Activated B cell treated with CpG ODN at 0.5 μM for 24 hours (primary cell): ENCODE measurements around the gene MYL4. TPM values are rescaled to one million over a fixed set of nuclear protein-coding genes. Genes with fewer than 3 reads are reported as not detected.
"Not testable (repeated sequence)": the region's sequence is repeated elsewhere in the genome, so short reads cannot be mapped to it uniquely, and the experiment has no call there.

ENCODE experiments used
- ATAC-seq: fragments of 200-7000 bp; cut with Tn5 transposase; one replicate; pipeline ENCODE4 v1.10.0; 2021; ENCODE audit warnings: low read depth, mild to moderate bottlenecking, moderate library complexity
- CTCF ChIA-PET: fragments of 350-600 bp; sonication (Branson Sonifier 250); formaldehyde crosslinking; loops from one replicate; lab custom pipeline; 2021; ENCODE audit warnings: antibody characterized with exemption; lab: Charles Lee
- POLR2A ChIA-PET: fragments of 350-600 bp; sonication (Branson Sonifier 250); formaldehyde crosslinking; loops from one replicate; lab custom pipeline; 2021; ENCODE audit warnings: antibody characterized with exemption; lab: Charles Lee
- DNase-seq: peaks from one replicate; pipeline ENCODE4 v3.0.0; 2022
- H3K27ac Mint-ChIP-seq: one replicate; pipeline ENCODE4 v1.8.0; 2020; ENCODE audit warnings: mixed read lengths
- H3K27me3 Mint-ChIP-seq: one replicate; pipeline ENCODE4 v1.8.0; 2021; ENCODE audit warnings: mixed read lengths
- H3K36me3 Mint-ChIP-seq: one replicate; pipeline ENCODE4 v1.8.0; 2021; ENCODE audit warnings: low read depth, mixed read lengths
- H3K4me1 Mint-ChIP-seq: one replicate; pipeline ENCODE4 v1.8.0; 2021; ENCODE audit warnings: mixed read lengths
- H3K4me3 Mint-ChIP-seq: one replicate; pipeline ENCODE4 v1.8.0; 2020; ENCODE audit warnings: mild to moderate bottlenecking, mixed read lengths
- H3K9me3 Mint-ChIP-seq: one replicate; pipeline ENCODE4 v1.8.0; 2020; ENCODE audit warnings: mixed read lengths
- intact Hi-C: fragments of 100-400 bp; cut with micrococcal nuclease; formaldehyde crosslinking; loops from one replicate; pipeline ENCODE4 v1.15.1; 2024
- total RNA-seq: library from RNA; stranded (reverse); gene quantifications from 2 replicates; pipeline ENCODE4 v1.2.3, GENCODE V29; 2022
- TF ChIP-seq, protein P1 (sequence below): fragments of 200-600 bp; IDR thresholded peaks from one replicate; pipeline ENCODE4 v1.8.0; 2022; ENCODE audit warnings: antibody characterized with exemption, mild to moderate bottlenecking

Gene MYL4
- total RNA-seq, 1 donor from 2014 or later, result not detected

DNA sequence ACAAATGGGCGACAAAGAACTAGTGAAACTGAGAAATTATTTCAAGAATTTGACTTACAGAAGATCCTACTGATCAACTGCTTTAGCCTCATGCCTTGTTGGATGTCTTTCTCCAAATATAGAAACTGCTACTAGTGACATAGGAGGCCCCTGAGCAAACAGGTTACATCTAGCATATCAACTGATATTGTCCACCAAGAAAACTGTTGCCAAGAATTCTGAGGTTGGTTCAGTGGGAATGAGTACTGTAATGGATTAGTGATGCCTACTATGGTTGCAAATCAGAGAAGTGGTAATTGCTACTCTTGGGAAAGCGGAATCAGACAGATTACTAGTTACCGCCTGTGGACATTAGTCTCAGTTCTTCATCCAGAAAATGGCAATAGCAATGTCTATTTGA lies 30.0 kb upstream of the MYL4 start:
- Mint-ChIP-seq H3K4me1 (peaks cover 46% of the 10 kb centered on the region), H3K27me3 (no peaks in the 10 kb centered on the region), H3K9me3 (no peaks in the 10 kb centered on the region), H3K4me3 (no peak overlapping the region), H3K27ac (no peak overlapping the region), H3K36me3 (peaks cover 56% of the 10 kb centered on the region)
- intact Hi-C loops, result no loop called here
- CTCF ChIA-PET, result no interaction called here
- TF ChIP-seq, protein P1, sequence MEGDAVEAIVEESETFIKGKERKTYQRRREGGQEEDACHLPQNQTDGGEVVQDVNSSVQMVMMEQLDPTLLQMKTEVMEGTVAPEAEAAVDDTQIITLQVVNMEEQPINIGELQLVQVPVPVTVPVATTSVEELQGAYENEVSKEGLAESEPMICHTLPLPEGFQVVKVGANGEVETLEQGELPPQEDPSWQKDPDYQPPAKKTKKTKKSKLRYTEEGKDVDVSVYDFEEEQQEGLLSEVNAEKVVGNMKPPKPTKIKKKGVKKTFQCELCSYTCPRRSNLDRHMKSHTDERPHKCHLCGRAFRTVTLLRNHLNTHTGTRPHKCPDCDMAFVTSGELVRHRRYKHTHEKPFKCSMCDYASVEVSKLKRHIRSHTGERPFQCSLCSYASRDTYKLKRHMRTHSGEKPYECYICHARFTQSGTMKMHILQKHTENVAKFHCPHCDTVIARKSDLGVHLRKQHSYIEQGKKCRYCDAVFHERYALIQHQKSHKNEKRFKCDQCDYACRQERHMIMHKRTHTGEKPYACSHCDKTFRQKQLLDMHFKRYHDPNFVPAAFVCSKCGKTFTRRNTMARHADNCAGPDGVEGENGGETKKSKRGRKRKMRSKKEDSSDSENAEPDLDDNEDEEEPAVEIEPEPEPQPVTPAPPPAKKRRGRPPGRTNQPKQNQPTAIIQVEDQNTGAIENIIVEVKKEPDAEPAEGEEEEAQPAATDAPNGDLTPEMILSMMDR, result no peak
- ATAC-seq (no peak), DNase-seq (no peak)
- POLR2A ChIA-PET, result no interaction called here

DNA sequence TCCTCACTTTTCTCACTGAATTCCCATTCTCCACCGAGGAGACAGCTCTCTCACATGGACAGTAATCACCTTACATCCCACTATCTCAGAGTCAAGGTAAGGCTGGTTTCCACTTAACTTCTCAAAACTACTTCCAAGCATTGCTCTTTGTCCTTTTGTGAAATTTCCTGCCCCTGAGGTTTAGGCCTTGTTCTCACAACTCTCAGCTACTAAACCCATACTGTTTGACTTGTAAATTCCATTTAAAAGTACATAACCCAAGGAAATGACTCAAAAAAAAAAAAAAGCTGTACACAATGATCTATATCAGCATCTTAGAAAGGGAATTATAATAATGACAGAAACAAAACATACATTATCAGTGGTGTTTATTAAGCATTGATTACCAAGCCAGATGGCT lies 28.8 kb upstream of the MYL4 start:
- Mint-ChIP-seq H3K4me1 (peaks cover 44% of the 10 kb centered on the region), H3K4me3 (no peak overlapping the region), H3K9me3 (no peaks in the 10 kb centered on the region), H3K36me3 (peaks cover 50% of the 10 kb centered on the region), H3K27ac (no peak overlapping the region), H3K27me3 (no peaks in the 10 kb centered on the region)
- ATAC-seq, result no peak
- intact Hi-C loops, result no loop called here
- DNase-seq, result no peak
- TF ChIP-seq, protein P1, result no peak
- ChIA-PET CTCF (no interaction called here), POLR2A (interaction anchor here (1.5 kb wide), 1 partner anchor 9 kb away, joined by 6 read pairs; the partner anchor contains the start of gene CDC27)

DNA sequence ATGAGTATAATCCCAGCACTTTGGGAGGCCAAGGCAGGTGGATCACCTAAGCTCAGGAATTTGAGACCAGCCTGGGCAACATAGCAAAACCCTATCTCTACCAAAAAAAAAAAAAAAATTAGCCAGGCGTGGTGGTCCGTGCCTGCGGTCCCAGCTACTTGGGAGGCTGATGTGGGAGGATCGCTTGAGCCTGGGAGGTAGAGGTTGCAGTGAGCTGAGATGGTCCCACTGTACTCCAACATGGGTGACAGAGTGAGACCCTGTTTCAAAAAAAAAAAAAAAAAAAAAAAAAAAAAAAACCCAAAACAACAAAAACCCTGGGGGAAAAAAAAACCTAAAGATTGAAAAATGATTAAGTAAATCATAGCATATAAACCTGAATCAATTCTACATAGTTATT lies 28.2 kb upstream of the MYL4 start:
- intact Hi-C loops, H3K27ac Mint-ChIP-seq, ATAC-seq, CTCF ChIA-PET, H3K27me3 Mint-ChIP-seq, H3K4me3 Mint-ChIP-seq, H3K9me3 Mint-ChIP-seq, DNase-seq: not testable (repeated sequence)
- POLR2A ChIA-PET, result interaction anchor here (0.6 to 1.5 kb wide), 2 partner anchors 8 to 18 kb away, joined by 3 to 6 read pairs; partner anchors contain the start of gene CDC27
- Mint-ChIP-seq H3K36me3 (peaks cover 52% of the 10 kb centered on the region), H3K4me1 (peaks cover 44% of the 10 kb centered on the region)

DNA sequence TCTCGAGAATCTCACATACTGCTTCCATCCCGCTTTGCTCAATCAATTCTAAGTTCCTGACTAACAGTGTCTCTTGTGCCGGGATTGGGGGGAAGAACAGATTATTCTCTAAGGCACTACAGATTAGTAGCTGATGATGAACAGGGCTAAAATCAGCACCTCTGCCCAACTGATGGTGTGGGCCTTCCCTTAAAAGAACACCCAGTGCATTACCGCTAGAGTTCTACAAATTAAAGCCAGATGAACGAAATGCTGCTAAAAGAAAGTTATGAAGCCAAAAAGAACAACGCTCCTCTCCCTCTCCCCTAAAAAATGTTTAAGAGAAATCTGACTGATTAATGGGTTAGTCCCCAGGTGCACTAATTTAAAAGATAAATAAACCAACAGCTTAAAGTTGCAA lies 24.5 kb upstream of the MYL4 start:
- POLR2A ChIA-PET, result no interaction called here
- H3K27me3 Mint-ChIP-seq, result no peaks in the 10 kb centered on the region
- intact Hi-C loops, result no loop called here
- H3K4me3 Mint-ChIP-seq, result no peak overlapping the region
- no peaks in the 10 kb centered on the region for H3K9me3 Mint-ChIP-seq
- H3K4me1 Mint-ChIP-seq, result peaks cover 59% of the 10 kb centered on the region
- H3K27ac Mint-ChIP-seq, result no peak overlapping the region
- ATAC-seq, result no peak
- TF ChIP-seq, protein P1, result no peak
- CTCF ChIA-PET, result no interaction called here
- DNase-seq, result no peak
- H3K36me3 Mint-ChIP-seq, result peaks cover 37% of the 10 kb centered on the region

DNA sequence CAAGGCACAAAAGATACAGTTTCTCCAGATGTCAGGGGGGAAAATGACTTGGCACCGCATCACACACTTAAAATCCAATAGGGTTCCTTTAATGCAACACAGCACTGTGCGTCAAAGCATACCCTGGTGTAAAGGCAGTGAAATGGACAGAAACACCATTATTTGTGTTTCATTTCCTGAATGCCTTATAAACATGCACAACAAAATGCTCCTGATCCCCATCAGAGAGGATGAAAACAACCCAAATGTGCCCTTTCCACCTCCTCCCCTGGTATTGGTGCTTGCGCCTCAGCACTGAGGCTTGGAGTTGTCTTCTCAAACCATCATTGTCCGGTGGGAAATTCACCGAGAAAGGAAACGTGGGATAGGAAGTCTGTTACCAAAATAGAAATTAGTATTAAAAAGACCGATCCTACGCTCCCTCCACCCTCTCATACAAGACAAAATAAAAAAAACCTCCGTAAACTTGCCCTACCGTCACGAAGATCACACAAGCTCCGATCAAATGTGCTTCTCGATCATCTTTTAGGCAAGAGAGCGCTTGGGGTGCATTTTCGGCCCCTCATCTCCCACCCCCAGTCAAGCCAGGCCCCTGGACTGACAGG lies 20.8 kb upstream of the MYL4 start:
- peak overlapping the region; percentile 92 for H3K27ac Mint-ChIP-seq
- peaks cover 59% of the 10 kb centered on the region for H3K4me1 Mint-ChIP-seq
- H3K4me3 Mint-ChIP-seq, result peak overlapping the region; percentile 94
- no peaks in the 10 kb centered on the region for H3K27me3 Mint-ChIP-seq
- TF ChIP-seq, protein P1, result no peak
- CTCF ChIA-PET, result interaction anchor here (1.2 kb wide), 1 partner anchor 9 kb away, joined by 3 read pairs; no protein-coding TSS in a partner anchor
- no peak for DNase-seq
- POLR2A ChIA-PET, result interaction anchor here (0.7 to 3.6 kb wide), 5 partner anchors 11 to 136 kb away, joined by 3 to 50 read pairs (median 16); partner anchors contain the start of gene EFCAB13
- no peak for ATAC-seq
- peaks cover 18% of the 10 kb centered on the region for H3K36me3 Mint-ChIP-seq
- no peaks in the 10 kb centered on the region for H3K9me3 Mint-ChIP-seq
- intact Hi-C loops, result no loop called here
